GM12878 (cell line): Measurements from ENCODE around the gene TAS2R13.

Source experiments
- CTCF ChIP-seq, 3 experiments: IDR thresholded peaks in 2 of 3; conservative IDR thresholded peaks in 1 of 3; 2 replicates each; pipeline ENCODE4 v1.5.1; 2011; ENCODE audit warnings: low read depth in 3 of 3, low read length in 3 of 3, mild to moderate bottlenecking in 3 of 3, control low read depth in 2 of 3, moderate library complexity in 2 of 3, inconsistent platforms in 1 of 3, mixed read lengths in 1 of 3; ENCODE audit not compliant: control insufficient read depth in 2 of 3, insufficient read depth in 1 of 3; ENCODE audit errors: extremely low read depth in 1 of 3
- E2F8 ChIP-seq: fragments of 450-650 bp; IDR thresholded peaks from 2 replicates; pipeline ENCODE4 v1.6.1; 2018; ENCODE audit warnings: mild to moderate bottlenecking, low read depth, moderate library complexity; ENCODE audit not compliant: partially characterized antibody
- EZH2 ChIP-seq: IDR thresholded peaks from 2 replicates; pipeline ENCODE4 v1.6.1; 2012; ENCODE audit warnings: low read depth, mild to moderate bottlenecking, control low read depth, inconsistent platforms, low read length, borderline replicate concordance; ENCODE audit not compliant: control insufficient read depth
- HDAC6 ChIP-seq: fragments of 200-600 bp; sonication (generic); IDR thresholded peaks from one replicate; pipeline ENCODE4 v1.8.0; 2017; ENCODE audit warnings: antibody characterized with exemption; ENCODE audit not compliant: unreplicated experiment
- POLR2A ChIP-seq: IDR thresholded peaks from 2 replicates; pipeline ENCODE4 v1.6.1; 2011; ENCODE audit warnings: low read depth, mild to moderate bottlenecking, low read length
- SIX5 ChIP-seq: IDR thresholded peaks from 2 replicates; pipeline ENCODE4 v1.6.1; 2011; ENCODE audit warnings: mild to moderate bottlenecking, low read depth, low read length, moderate library complexity; ENCODE audit not compliant: severe bottlenecking
- YY1 ChIP-seq: IDR thresholded peaks from 2 replicates; pipeline ENCODE4 v1.6.1; 2011; ENCODE audit warnings: low read depth, mild to moderate bottlenecking, low read length
- ZNF274 ChIP-seq: IDR thresholded peaks from one replicate; pipeline ENCODE4 v1.8.0; 2011; ENCODE audit not compliant: insufficient read length, insufficient read depth
- TF ChIP-seq, protein P1 (sequence below): IDR thresholded peaks from 2 replicates; pipeline ENCODE4 v1.6.1; 2011; ENCODE audit warnings: borderline replicate concordance, low read depth, mild to moderate bottlenecking, moderate library complexity, mixed read lengths, low read length; ENCODE audit not compliant: insufficient read depth; ENCODE audit errors: extremely low read length
- TF ChIP-seq, protein P2 (sequence below): IDR thresholded peaks from 2 replicates; pipeline ENCODE4 v1.6.1; 2011; ENCODE audit warnings: mild to moderate bottlenecking, low read depth, low read length, moderate library complexity; ENCODE audit not compliant: insufficient replicate concordance

DNA sequence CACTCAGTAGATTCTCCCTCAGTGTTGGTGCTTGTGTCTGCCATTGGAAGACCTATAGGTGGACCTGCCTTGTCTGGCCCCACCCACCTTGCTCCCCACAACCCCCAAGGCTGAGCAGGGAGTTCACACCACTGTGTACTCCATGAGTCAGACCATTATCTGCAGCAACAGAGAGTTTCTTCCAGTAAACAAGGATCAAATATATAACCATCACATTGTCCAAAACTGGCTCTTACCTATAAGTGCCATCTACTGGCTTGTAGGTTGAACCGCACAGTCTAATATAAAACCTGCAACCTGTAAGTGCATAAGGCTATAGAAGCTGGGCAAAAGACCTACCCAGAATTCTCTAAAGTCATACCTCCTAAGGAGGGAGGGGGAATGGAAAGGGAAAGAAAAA is 7.9 kb downstream of the TAS2R13 start:
- no peak for TF ChIP-seq CTCF (IDR thresholded peaks at IDR 0.05 in 2 of 3, conservative IDR thresholded peaks at IDR 0.05 in 1 of 3; ENCODE audit: control insufficient read depth in 2 of 3, extremely low read depth in 1 of 3, insufficient read depth in 1 of 3, low read depth in 3 of 3, low read length in 3 of 3)
- TF ChIP-seq SIX5, result no peak
- TF ChIP-seq EZH2, result no peak
- TF ChIP-seq E2F8, result no peak
- TF ChIP-seq YY1, result no peak
- TF ChIP-seq, protein P1, sequence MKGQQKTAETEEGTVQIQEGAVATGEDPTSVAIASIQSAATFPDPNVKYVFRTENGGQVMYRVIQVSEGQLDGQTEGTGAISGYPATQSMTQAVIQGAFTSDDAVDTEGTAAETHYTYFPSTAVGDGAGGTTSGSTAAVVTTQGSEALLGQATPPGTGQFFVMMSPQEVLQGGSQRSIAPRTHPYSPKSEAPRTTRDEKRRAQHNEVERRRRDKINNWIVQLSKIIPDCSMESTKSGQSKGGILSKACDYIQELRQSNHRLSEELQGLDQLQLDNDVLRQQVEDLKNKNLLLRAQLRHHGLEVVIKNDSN, result no peak
- TF ChIP-seq, protein P2, sequence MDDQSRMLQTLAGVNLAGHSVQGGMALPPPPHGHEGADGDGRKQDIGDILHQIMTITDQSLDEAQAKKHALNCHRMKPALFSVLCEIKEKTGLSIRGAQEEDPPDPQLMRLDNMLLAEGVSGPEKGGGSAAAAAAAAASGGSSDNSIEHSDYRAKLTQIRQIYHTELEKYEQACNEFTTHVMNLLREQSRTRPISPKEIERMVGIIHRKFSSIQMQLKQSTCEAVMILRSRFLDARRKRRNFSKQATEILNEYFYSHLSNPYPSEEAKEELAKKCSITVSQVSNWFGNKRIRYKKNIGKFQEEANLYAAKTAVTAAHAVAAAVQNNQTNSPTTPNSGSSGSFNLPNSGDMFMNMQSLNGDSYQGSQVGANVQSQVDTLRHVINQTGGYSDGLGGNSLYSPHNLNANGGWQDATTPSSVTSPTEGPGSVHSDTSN, result no peak
- no peak for TF ChIP-seq HDAC6
- TF ChIP-seq ZNF274, result no peak
- no peak for TF ChIP-seq POLR2A
